SW480 (cell line): ENCODE measurements around the gene PASK.

ENCODE experiments used
- DNase-seq: peaks from one replicate; pipeline ENCODE4 v3.0.0-alpha.2; 2016; ENCODE audit warnings: low spot score

PASK gene

DNA sequence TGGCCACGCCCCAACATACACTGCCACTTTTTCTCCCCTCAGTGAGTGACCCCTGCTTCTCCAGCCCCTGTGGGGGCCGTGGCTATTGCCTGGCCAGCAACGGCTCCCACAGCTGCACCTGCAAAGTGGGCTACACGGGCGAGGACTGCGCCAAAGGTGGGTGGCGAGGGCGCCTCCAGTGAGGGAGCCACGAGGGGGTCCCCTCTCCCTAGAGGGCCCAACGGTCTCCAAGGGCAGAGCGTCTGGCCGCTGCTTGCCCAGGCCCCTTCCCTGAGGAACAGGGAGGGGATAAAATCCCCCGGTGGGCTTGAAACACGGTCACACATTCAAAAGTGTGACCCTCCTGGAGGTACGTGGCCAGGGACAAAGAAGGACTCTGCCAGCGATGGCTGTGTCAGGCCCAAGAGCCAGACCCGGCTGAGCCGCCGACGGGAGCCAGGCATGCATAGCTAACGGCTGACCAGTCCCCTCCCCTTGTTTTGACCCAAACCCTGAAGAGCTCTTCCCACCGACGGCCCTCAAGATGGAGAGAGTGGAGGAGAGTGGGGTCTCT is 84.4 kb downstream of the PASK start:
- no peak for DNase-seq

DNA sequence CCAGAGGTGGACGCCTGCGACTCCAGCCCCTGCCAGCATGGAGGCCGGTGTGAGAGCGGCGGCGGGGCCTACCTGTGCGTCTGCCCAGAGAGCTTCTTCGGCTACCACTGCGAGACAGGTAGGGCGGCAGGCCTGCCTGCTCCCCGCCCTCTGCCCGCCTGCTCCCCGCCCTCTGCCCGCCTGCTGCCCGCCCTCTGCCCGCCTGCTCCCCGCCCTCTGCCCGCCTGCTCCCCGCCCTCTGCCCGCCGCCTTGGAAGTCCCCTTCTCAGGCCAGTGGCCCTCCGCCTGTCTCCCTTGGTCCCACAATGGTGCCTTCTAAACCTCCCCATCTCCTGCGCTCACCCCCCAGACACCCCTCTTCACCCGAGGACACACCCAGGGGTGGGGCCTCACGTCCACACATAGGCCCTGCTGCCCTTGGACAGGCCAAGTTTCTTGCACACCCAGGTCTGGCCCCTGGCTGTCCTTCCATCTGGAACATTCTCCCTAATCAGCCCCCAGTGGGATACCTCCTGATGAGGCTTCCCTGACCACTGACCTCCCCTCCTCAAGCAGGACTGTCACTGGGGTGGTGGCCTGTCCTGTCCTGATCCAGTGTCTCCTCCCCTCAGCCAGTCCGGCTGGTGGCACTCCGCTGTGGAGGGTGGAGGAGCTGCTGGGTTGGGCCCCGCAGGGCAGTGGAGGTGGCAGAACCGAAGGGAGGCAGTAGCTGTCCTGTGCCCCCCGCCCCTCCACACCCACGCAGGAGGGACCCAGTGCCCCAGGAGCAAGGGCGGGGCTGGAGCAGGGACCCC is 85.1 kb downstream of the PASK start:
- DNase-seq = peak; percentile 43

DNA sequence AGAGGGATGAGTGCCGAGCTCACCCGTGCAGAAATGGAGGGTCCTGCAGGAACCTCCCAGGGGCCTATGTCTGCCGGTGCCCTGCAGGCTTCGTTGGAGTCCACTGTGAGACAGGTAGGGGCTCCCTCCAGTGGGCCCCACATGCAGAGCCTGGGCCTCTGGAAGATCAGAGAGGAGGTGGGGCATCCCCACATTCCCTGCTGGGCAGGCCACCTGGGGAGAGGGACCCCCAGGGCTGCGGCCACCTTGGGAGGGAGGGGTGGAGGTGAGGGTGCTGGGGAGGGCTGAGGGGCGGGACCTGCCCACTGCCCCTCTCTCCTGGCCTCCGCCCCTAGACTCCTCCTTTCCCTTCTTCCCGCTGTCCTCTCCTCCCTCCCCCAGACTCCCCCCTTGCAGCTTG is 85.7 kb downstream of the PASK start:
- no peak for DNase-seq

DNA sequence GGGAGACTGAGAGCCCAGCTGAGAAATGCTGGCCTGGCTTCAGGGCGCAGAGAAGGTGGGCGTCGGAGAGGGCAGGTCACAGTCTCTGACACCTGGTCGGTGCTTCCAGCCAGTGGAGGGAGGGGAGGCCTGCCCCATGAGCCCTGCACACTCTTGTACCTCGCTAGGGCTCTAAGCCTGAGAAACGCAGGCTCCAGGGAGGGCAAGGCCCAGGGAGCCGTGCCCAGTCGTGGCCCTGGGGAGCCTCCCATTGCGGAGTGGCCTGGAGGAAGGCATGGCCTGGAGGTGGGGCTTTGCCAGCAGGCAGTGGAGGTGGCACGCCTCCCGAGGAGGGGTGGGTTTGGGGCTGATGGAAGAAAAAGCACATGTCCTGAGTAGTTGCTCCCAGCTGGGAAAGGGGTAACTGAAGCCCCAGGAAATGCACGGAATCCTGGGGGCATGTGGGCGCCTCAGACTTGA is 86.2 kb downstream of the PASK start:
- no peak for DNase-seq

DNA sequence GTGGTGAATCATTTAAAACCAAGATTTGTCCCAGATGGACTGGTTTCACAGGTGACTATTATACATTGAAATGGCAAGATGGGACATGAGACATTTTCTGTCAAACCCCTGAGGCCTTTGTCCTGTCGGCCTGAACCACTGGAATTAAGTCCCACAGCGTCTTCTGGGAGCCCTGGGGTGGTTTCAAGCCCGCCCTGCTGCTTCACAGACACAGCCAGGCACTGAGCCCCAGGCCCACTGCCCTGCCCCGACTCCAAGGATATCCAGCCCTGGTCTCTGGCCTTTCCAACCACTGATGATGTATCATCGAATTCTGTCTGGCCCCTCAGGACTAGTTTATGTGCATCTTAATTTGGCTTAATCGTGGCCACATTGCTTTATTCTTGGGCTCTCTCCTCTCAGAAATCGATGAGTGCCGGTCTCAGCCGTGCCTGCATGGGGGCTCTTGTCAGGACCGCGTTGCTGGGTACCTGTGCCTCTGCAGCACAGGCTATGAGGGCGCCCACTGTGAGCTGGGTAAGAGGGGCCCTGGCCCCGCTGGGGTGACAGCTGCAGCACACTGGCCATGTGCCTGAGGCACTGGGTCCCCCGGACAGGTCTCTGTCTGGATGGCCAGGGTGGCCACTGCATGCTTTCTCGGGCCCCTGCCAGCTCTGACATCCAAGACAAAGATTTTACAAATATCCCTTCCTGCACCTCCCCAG is 86.7 kb downstream of the PASK start:
- no peak for DNase-seq

DNA sequence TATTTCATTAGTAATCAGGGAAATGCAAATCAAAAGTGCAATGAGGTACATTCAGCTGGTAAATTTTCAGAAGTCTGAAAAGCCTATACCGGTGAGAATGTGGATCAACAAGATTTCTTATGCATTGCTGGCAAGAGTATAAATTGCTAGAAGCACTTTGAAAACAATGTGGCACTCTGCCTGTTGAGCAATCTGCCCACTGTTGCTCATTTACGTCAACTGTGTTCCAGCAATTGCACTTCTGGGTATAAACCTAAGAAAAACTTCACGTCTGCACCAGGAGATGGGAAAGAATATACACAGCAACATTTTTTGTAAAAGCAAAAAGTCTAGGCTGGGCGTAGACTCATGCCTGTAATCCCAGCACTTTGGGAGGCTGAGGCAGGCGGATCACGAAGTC is 88.0 kb downstream of the PASK start:
- DNase-seq = no peak
